Stimulated activated naive CD8-positive, alpha-beta T cell treated with anti-CD3 and anti-CD28 coated beads, Interleukin-15, amount 100 ng/mL, for 72 hours (primary cell): Measurements from ENCODE around the gene SLC41A3.
A peak's percentile ranks its signal among the peaks of the same experiment; 100 is the strongest.

Experiments
- ATAC-seq: fragments of 150-1000 bp; cut with Tn5 transposase; 2 replicates; pipeline ENCODE4 v1.10.0; 2021; ENCODE audit warnings: mild to moderate bottlenecking, moderate library complexity
- DNase-seq, 2 donors: peaks; one replicate each; pipeline ENCODE4 v3.0.0; 2021 to 2022
- H3K27ac Mint-ChIP-seq, 2 donors: one replicate each; pipeline ENCODE4 v1.8.0; 2022; ENCODE audit warnings: mild to moderate bottlenecking in 2 of 2, mixed read lengths in 2 of 2, moderate library complexity in 2 of 2
- H3K27me3 Mint-ChIP-seq: one replicate; pipeline ENCODE4 v1.8.0; 2022; ENCODE audit warnings: mixed read lengths
- H3K4me1 Mint-ChIP-seq: one replicate; pipeline ENCODE4 v1.8.0; 2022; ENCODE audit warnings: mild to moderate bottlenecking, mixed read lengths
- H3K4me3 Mint-ChIP-seq, 2 donors: one replicate each; pipeline ENCODE4 v1.8.0; 2022; ENCODE audit warnings: mild to moderate bottlenecking in 2 of 2, mixed read lengths in 2 of 2, moderate library complexity in 1 of 2
- H3K9me3 Mint-ChIP-seq, 2 donors: one replicate each; pipeline ENCODE4 v1.8.0; 2022; ENCODE audit warnings: mixed read lengths in 2 of 2

Gene SLC41A3

DNA sequence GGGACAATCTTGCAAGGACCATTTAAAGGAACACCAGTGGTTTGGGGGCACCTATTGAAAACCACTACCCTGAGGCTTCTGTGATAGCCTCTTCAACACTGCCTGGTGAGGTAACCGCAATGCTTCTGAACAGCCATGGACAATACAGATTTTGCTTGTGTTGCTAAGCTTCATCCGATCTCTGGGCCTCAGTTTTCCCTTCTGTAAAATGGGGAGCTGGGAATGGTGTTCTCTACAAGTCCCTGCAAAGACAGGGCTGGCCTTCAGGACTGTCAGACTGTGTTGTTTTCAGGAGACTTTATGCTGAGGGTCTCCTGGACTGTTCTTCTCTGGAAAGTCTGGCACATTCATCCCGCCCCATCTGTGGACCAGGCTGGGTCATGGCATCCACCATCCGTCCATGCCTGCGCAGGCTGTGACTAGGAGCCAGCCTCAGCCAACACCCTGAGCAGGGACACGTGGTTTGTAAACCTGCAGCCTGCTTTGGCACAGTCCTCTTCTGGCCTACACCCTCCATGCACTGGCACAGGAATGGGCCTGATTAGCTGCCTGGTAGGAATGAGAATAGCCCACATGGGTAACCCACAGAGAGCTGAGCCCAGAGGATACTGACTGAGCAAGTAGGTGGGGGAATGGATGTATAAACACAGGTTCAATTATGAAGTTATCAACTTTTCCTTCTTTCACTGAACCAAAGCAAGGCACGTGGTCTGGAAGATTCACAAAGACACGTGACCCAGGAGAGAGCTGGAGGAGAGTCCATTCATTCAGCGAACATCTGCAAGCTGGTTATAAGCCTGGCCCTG lies 59.7 kb downstream of the SLC41A3 start:
- Mint-ChIP-seq H3K9me3 (peaks cover 9 to 20% of the 10 kb centered on the region in 2 donors), H3K27me3 (no peaks in the 10 kb centered on the region), H3K27ac (no peak overlapping the region), H3K4me1 (peaks cover 4% of the 10 kb centered on the region), H3K4me3 (no peak overlapping the region)
- ATAC-seq (no peak), DNase-seq (no peak)

DNA sequence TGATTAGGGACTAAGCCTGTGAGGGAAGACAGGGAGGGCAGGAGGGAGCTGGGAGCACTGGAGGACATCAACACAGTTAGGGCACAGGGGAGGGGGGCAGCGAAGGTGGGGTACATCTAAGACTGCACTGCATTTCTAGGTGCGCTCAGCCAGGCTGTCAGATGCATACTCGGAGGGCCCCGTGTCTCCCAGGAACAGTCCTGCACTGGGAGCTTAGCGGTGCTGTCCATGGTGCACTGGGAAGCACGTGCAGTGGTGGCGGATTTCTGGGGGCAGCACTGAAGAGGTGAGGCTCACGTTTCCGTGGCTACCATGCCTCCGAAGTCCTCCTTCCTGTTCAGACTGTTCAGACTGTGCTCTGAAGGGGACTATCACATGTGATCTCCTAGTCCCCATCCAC lies 60.5 kb downstream of the SLC41A3 start:
- Mint-ChIP-seq H3K4me1 (peaks cover 4% of the 10 kb centered on the region), H3K4me3 (no peak overlapping the region), H3K9me3 (peaks cover 9 to 15% of the 10 kb centered on the region in 2 donors), H3K27ac (no peak overlapping the region), H3K27me3 (no peaks in the 10 kb centered on the region)
- ATAC-seq: no peak
- no peak for DNase-seq

DNA sequence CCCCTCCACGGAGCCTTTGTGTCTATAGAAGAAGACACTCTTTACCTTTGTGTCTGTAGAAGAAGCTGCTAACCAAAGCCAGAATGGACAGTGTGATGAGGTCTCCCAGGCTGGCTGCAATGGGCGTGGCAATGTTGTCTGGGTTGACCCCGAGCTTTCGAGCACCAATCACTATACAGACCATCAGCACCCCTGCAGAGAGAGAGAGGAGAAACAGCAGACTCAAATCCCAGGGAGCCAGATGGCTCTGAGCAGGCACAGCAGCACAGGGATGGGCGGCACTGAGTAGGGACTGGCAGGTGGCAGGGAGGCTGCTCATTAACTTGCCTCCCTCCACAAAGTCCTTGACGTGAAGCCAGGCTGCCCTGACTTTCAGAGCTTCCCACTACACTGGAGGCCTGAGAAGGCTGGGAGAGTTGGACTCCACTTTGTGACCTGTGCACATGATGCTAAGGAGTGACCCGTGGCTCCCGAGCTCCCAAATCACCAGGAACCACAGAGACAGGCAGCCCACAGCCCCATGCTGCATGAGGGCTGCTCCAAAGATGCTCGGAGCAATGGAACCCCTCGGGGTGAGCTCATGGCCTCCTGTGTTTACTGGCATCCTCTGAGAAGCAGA lies 61.1 kb downstream of the SLC41A3 start:
- Mint-ChIP-seq H3K4me3 (no peak overlapping the region), H3K9me3 (peaks cover 7 to 11% of the 10 kb centered on the region in 2 donors), H3K27ac (peak overlapping the region in 1 of 2 donors; percentile 66), H3K4me1 (peaks cover 4% of the 10 kb centered on the region), H3K27me3 (no peaks in the 10 kb centered on the region)
- DNase-seq: no peak
- ATAC-seq: no peak

DNA sequence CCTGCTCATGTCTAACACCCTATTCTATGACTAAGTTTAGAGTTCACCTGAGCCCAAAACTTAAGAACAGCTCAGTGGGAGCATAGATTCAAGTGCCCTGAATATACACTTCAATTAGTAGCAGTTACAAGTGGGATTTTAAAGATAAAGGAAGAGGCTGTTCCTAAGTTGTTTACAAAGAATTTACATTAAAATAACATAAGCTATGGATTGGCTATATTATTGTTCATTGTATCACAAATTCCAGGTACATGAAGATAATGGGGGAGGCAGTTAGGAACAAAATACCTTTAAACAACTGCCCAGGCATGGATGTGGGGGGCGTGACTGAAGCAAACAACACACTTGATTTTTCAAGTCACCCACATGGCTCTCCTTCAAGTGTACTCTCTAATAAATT lies 62.2 kb downstream of the SLC41A3 start:
- Mint-ChIP-seq H3K4me1 (peaks cover 4% of the 10 kb centered on the region), H3K27ac (no peak overlapping the region), H3K27me3 (no peaks in the 10 kb centered on the region), H3K9me3 (no peaks in the 10 kb centered on the region), H3K4me3 (no peak overlapping the region)
- ATAC-seq: no peak
- no peak for DNase-seq

DNA sequence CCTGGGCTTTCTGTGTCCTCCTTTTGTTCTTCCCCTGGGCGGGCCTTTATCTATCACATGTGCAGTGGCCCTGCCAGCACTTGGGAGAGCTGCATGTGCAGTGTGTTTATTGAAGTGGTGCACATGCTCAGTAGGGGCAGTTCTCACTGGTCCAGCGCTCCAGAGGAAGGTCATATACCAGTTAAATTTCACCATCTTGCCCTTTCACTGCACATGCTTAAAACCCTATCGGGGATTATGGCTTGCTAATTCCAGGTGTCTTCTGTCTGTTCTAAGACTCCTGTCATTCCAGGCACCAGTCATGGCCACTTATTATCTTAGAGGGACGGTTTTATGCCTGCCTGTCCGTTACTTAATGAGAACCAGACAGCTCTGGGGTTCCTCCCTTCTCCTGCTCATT lies 62.7 kb downstream of the SLC41A3 start:
- DNase-seq (no peak), ATAC-seq (no peak)
- peaks cover 4% of the 10 kb centered on the region for H3K4me1 Mint-ChIP-seq
- H3K9me3 Mint-ChIP-seq: no peaks in the 10 kb centered on the region
- no peak overlapping the region for H3K4me3 Mint-ChIP-seq
- H3K27me3 Mint-ChIP-seq: no peaks in the 10 kb centered on the region
- no peak overlapping the region for H3K27ac Mint-ChIP-seq

DNA sequence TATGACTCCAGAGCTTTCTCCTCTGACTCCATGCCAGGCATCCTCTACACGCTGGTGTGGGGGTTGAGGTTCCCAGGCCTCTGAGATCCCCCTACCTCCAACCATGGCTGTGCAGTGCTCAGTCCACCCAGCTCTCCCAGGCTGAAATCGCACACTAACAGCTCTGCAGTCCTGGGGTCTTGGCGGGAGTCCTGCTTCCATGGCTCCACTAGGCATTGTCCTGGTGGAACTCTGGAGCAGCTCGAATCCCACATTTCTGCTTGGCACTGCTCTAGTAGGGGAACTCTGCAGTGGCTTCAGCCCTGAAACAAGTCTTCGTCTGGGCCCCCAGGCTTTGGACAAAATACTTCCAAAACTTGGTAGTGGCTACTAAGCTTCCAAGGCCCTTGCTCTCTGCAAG lies 64.2 kb downstream of the SLC41A3 start:
- Mint-ChIP-seq H3K27me3 (no peaks in the 10 kb centered on the region), H3K27ac (no peak overlapping the region), H3K9me3 (no peaks in the 10 kb centered on the region), H3K4me3 (no peak overlapping the region), H3K4me1 (no peaks in the 10 kb centered on the region)
- no peak for DNase-seq
- no peak for ATAC-seq

DNA sequence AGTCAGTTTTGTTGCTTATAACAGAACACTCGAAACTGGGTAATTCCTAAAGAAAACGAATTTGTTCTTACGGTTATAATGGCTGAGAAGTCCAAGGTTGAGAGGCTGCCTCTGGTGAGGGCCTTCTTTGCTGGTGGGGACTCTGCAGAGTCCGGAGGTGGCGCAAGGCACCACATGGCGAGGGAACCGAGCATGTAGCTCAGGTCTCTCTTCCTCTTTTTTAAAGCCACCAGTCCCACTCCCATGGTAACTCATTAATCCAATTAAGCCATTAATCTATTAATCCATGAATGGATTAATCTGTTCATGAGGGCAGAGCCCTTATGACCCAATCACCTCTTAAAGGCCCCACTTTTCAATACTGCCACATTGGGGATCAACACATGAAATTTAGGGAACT lies 64.9 kb downstream of the SLC41A3 start:
- H3K9me3 Mint-ChIP-seq: no peaks in the 10 kb centered on the region
- ATAC-seq: no peak
- no peak for DNase-seq
- no peaks in the 10 kb centered on the region for H3K27me3 Mint-ChIP-seq
- no peak overlapping the region for H3K4me3 Mint-ChIP-seq
- H3K27ac Mint-ChIP-seq: no peak overlapping the region
- no peaks in the 10 kb centered on the region for H3K4me1 Mint-ChIP-seq

DNA sequence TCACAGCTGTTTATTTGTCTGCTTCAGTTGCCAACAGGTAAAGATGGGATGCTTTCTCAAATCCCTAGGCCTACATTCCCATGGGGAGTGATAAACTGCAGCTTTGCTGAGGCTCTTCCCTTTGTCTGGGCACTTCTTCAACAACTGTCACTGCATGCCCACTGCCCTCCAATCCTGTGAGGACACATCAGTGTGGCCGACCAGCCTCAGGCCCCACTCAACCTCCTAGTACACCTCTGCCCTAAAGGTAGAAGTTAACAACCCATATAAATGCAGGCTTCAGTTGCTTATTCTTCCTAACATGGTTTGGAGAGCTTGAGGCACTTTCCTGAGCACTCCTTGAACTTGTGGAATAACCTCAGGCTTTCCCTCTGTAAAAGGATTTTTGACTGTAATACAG lies 65.4 kb downstream of the SLC41A3 start:
- H3K4me1 Mint-ChIP-seq: no peaks in the 10 kb centered on the region
- ATAC-seq (no peak), DNase-seq (no peak)
- H3K27me3 Mint-ChIP-seq: no peaks in the 10 kb centered on the region
- no peak overlapping the region for H3K27ac Mint-ChIP-seq
- no peaks in the 10 kb centered on the region for H3K9me3 Mint-ChIP-seq
- H3K4me3 Mint-ChIP-seq: no peak overlapping the region

DNA sequence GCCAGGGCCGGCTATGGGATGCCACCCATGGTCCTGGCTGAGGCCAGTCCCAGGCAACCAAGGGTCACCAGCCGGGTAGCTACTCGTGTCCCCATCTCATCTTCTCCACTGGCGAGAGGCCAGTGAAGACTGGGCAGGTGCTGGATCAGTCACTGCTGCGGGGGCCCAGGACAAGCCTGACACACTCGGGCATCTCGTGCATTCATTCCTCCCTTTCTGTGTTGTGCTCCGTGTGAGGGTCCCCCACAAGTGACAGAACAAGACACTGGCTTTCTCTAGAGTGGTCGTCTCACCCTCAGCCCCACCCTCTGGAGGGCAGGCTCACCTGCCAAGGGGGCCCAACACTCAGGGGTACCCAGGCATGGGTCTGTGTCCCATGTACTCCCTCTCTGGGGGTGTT lies 66.6 kb downstream of the SLC41A3 start:
- Mint-ChIP-seq H3K27ac (no peak overlapping the region), H3K27me3 (no peaks in the 10 kb centered on the region), H3K4me3 (no peak overlapping the region), H3K9me3 (no peaks in the 10 kb centered on the region), H3K4me1 (no peaks in the 10 kb centered on the region)
- DNase-seq (no peak), ATAC-seq (peak; percentile 15)

DNA sequence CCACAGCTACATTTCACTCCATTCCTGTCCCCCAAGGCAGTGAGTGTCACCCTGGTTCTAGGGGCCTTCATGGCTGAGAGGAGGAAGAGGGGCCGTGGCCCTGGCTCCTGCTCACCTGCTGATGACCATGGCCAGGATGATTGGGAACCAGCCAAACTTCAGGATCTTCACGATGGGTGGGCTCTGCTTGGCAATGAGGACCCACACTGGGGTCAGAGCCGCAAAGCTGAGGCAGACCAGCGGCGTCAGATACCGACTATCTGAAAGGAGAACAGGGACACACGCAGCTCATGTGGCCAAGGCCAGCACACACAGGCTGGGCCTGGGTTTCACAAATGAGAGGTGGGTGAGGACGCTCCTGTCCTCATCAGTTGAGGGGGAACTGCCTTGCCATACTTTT lies 67.3 kb downstream of the SLC41A3 start:
- Mint-ChIP-seq H3K27ac (no peak overlapping the region), H3K4me1 (no peaks in the 10 kb centered on the region)

DNA sequence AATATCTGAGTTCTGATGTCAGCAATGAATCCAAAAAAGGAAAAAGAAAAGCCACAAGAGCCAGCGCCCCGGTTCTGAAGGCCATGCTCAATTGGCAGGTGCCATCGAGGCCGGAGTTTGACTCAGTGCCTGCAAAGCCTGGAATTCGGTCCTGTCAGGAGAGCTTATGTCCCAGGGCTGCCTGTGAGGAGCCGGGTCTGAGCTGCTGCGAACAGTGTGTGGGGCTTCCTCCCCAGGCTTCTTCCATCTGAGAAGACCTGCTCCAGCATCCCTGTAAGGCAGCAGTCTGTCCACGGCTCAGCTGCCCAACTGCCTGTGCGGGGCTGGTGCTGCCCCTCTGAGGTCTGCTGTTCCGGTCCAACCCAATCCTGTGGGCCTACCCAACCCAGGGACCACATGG lies 68.8 kb downstream of the SLC41A3 start:
- no peak for ATAC-seq
- H3K27me3 Mint-ChIP-seq: no peaks in the 10 kb centered on the region
- no peak for DNase-seq
- H3K9me3 Mint-ChIP-seq: no peaks in the 10 kb centered on the region
- no peak overlapping the region for H3K27ac Mint-ChIP-seq
- H3K4me1 Mint-ChIP-seq: no peaks in the 10 kb centered on the region
- H3K4me3 Mint-ChIP-seq: no peak overlapping the region

More for the DNA sequence above, 67.3 kb downstream of the SLC41A3 start:
- Mint-ChIP-seq H3K9me3 (no peaks in the 10 kb centered on the region), H3K4me3 (no peak overlapping the region), H3K27me3 (no peaks in the 10 kb centered on the region)
- no peak for DNase-seq
- no peak for ATAC-seq

DNA sequence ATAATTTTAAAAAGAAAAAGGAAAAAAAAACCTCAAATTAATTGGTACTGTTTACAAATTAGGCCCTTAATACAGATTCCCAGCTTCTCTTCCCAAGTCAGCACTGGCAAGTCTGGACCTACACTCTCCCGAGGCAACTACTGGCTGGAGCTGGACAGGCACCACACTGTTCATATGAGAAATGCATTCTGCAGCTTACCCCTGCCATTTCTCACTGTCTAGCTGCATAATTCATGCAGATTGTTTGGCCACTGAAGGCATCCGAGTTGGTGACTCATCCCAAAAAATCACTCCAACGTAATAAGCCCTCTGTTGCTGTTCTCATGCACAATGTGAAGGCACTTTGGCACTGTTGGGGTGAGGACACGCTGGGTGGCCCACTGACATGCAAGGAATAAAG lies 69.7 kb downstream of the SLC41A3 start:
- DNase-seq (no peak), ATAC-seq (no peak)
- no peaks in the 10 kb centered on the region for H3K27me3 Mint-ChIP-seq
- H3K4me3 Mint-ChIP-seq: no peak overlapping the region
- H3K4me1 Mint-ChIP-seq: no peaks in the 10 kb centered on the region
- H3K27ac Mint-ChIP-seq: no peak overlapping the region
- no peaks in the 10 kb centered on the region for H3K9me3 Mint-ChIP-seq

DNA sequence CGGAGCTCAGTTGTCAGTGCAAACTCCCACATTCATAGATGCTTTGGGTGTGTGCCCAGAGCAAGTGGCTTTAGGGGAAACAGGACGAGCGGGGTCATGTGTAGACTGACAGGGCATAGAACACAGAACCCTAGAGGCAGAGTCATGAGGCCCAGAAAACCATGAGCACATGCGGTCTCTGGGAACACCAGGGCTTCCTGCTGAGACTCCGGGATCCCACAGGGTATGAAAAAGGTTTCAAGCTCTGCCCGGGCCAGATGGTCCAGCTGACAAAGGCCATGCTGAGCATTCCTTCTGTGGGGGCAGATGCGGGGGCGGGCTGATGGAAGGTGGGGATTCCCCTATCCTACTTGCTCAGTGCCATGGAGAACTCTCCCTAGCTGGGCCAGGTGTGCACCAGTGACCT lies 70.2 kb downstream of the SLC41A3 start:
- no peak for ATAC-seq

DNA sequence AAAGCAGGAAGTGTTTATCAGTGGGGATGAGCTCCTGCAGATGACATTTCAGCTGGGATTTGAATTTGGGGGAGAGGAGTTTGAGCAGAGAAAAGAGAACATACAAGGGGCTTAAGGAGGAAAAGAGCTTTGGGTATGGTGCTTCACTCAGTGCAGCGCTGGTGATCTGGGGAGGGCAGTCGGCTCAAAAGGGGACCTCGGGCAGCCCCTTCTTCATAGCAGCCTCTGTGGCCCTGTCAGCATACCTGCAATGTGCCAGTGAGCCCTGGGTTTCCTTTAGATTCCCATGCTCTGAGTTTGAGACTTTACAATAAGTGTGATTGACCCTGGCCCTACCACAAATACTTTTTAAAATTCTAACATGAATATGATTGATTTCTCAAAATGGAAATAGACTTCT lies 74.7 kb downstream of the SLC41A3 start:
- H3K9me3 Mint-ChIP-seq: no peaks in the 10 kb centered on the region
- H3K4me1 Mint-ChIP-seq: no peaks in the 10 kb centered on the region
- ATAC-seq: no peak
- H3K27ac Mint-ChIP-seq: no peak overlapping the region
- H3K27me3 Mint-ChIP-seq: no peaks in the 10 kb centered on the region
- H3K4me3 Mint-ChIP-seq: no peak overlapping the region
- no peak for DNase-seq

More for the DNA sequence above, 70.2 kb downstream of the SLC41A3 start:
- Mint-ChIP-seq H3K27me3 (no peaks in the 10 kb centered on the region), H3K4me3 (no peak overlapping the region), H3K27ac (peak overlapping the region in 1 of 2 donors; percentile 72), H3K4me1 (no peaks in the 10 kb centered on the region), H3K9me3 (no peaks in the 10 kb centered on the region)
- DNase-seq: no peak

DNA sequence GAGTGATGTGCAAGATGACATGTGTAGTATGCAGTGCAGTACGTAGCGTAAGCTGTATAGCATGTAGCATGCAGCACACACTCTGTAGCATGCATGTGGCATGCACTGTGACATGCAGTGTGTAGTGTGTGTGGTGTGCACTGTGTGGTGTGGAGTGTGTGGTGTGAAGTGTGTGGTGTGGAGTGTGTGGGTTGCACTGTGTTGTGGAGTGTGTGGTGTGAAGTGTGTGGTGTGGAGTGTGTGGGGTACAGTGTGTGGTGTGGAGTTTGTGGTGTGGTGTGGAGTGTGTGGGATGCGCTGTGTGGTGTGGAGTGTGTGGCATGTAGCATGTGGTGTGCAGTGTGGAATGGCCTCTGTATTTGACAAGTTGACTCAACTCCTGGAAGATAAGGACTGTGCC lies 75.7 kb downstream of the SLC41A3 start:
- no peak for ATAC-seq

DNA sequence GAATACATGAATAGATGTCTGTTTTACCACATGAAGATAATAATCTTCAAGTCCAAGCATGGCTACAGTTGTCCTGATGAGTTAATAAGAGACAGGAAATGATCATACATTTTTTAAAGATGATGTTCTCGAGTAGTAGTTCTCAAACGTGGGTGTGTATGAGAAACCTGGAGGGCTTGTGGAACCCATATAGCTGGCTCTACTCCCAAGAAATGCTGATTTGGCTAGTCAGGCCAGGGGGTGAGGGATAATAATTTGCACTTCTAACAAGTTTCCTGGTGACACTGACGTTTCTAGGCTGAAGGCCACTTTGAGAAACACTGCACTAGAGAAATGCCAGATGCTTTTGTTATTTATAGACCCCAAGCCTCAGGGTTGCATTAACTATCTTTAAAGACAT lies 78.0 kb downstream of the SLC41A3 start:
- Mint-ChIP-seq H3K4me1 (no peaks in the 10 kb centered on the region), H3K4me3 (no peak overlapping the region), H3K27ac (no peak overlapping the region), H3K9me3 (peaks cover 6 to 9% of the 10 kb centered on the region in 2 donors), H3K27me3 (no peaks in the 10 kb centered on the region)
- DNase-seq (no peak), ATAC-seq (no peak)

More for the DNA sequence above, 75.7 kb downstream of the SLC41A3 start:
- Mint-ChIP-seq H3K4me1 (no peaks in the 10 kb centered on the region), H3K27ac (no peak overlapping the region), H3K9me3 (no peaks in the 10 kb centered on the region), H3K4me3 (no peak overlapping the region), H3K27me3 (no peaks in the 10 kb centered on the region)
- no peak for DNase-seq
